ENCODE results near the gene OR4M1.
"Not testable (repeated sequence)": the region's sequence is repeated elsewhere in the genome, so short reads cannot be mapped to it uniquely, and the experiment has no call there.

DNA sequence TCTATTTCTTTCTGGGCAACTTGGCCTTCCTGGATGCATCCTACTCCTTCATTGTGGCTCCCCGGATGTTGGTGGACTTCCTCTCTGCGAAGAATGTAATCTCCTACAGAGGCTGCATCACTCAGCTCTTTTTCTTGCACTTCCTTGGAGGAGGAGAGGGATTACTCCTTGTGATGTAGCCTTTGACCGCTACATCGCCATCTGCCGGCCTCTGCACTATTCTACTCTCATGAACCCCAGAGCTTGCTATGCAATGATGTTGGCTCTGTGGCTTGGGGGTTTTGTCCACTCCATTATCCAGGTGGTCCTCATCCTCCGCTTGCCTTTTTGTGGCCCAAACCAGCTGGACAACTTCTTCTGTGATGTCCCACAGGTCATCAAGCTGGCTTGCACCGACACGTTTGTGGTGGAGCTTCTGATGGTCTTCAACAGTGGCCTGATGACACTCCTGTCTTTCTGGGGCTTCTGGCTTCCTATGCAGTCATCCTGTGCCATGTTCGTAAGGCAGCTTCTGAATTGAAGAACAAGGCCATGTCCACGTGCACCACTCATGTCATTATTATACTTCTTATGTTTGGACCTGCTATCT is 23.3 kb downstream of the OR4M1 start:
- TF ChIP-seq, protein P1, sequence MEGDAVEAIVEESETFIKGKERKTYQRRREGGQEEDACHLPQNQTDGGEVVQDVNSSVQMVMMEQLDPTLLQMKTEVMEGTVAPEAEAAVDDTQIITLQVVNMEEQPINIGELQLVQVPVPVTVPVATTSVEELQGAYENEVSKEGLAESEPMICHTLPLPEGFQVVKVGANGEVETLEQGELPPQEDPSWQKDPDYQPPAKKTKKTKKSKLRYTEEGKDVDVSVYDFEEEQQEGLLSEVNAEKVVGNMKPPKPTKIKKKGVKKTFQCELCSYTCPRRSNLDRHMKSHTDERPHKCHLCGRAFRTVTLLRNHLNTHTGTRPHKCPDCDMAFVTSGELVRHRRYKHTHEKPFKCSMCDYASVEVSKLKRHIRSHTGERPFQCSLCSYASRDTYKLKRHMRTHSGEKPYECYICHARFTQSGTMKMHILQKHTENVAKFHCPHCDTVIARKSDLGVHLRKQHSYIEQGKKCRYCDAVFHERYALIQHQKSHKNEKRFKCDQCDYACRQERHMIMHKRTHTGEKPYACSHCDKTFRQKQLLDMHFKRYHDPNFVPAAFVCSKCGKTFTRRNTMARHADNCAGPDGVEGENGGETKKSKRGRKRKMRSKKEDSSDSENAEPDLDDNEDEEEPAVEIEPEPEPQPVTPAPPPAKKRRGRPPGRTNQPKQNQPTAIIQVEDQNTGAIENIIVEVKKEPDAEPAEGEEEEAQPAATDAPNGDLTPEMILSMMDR (IDR thresholded peaks at IDR 0.05; ENCODE audit: low read depth, low read length, poor library complexity, severe bottlenecking) = not testable (repeated sequence)
- not testable (repeated sequence) for TF ChIP-seq EZH2phosphoT487 (IDR thresholded peaks at IDR 0.05; ENCODE audit: borderline replicate concordance, low read length)
